HG02852 (cell line): ENCODE data around the gene IFNG-AS1.

ENCODE experiments used
- ATAC-seq: cut with Tn5 transposase; IDR thresholded peaks from one replicate; pipeline ENCODE4 v1.9.1; 2021; ENCODE audit warnings: mild to moderate bottlenecking, moderate library complexity; ENCODE audit not compliant: unreplicated experiment

IFNG-AS1 gene

GRCh38 chr12:68034567-68034966, 45.3 kb downstream of the IFNG-AS1 start:
- no peak for ATAC-seq

DNA sequence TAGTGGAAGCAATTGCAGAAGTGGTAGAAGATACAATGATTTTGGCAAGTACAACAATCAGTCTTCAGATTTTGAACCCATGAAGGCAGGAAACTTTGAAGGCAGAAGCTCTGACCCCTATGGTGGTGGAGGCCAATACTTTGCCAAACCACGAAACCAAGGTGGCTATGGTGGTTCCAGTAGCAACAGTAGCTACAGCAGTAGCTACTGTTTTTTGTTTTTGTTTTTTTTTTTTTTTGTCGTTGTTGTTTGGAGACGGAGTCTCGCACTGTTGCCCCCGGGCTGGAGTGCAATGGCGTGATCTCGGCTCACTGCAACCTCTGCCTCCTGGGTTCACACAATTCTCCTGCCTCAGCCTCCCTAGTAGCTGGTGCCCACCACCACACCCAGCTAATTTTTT, 47.4 kb downstream of the IFNG-AS1 start:
- ATAC-seq: no peak

- no peak for ATAC-seq
Measured at GRCh38 chr12:68037616-68038255, 48.5 kb downstream of the IFNG-AS1 start.

DNA sequence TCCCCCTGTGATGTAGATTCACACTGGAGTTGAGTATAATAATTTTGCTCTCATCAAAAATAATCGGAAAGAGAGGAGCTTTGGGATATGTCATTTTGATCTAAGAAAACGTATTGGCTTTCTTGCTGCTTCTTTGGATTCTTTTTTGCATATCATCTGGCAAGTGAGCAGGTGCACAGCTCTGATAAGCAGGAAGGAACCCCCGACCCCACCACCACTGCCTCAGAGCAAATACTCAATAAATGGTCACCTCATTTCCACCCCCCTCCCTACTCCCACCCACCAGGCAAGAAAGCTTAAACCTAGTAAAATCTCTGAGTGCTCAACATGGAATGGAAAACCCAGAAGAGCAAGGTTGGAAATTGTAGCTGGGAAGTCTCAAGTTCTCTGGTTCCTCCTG, 49.4 kb downstream of the IFNG-AS1 start:
- no peak for ATAC-seq

DNA sequence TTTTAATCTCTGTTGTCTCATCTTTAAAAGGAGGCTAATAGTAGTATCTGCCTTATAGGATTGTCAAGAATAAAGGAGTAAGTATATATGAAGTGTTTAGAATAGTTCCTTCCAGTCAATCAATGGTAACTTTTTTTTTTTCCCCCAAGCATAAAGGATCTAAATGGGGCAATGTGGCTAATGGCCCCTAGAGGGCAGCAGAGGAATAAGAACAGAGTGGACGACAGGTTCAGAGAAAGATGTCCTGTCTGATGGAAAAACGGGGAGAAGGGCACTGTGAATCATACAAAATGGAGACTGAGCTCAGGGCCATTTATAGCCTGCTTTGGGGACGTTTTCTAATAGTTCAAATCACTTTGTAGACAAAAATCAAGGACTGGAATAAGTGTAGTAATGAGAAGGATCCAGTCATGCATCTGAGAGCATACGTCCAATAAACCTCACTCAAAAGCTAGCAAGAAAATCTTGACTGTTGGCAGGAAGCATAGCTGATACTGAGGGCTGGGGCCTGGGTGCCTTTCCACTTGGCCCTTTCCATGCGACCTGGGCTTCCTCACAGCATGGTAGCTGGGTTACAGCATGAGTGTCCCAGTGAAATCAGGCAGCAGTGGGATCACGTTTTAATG, 51.3 kb downstream of the IFNG-AS1 start:
- ATAC-seq: peak; percentile 56

DNA sequence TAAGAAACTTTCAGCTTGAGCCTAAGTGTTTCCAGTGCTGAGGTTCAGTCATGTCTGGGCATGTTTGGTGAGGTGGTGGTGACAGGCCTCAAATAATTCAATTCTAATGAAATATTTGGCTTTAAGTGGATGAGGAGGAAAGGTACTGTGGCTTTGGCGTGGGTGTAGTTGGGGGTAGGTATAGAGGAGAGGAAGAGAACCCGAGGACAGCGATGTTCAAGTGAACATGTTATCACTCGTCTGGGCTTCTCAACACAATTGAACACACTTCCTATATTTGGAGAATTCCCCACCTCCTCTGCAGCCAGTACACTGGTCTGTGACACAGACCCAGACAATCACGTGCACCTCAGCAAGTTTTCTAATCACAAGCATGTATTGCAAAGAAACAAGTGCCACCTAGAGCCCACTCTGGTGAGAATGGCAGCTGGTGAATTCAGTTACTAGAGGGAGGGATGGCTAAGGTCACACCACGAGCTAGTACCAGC, 53.0 kb downstream of the IFNG-AS1 start:
- peak; percentile 86 for ATAC-seq

DNA sequence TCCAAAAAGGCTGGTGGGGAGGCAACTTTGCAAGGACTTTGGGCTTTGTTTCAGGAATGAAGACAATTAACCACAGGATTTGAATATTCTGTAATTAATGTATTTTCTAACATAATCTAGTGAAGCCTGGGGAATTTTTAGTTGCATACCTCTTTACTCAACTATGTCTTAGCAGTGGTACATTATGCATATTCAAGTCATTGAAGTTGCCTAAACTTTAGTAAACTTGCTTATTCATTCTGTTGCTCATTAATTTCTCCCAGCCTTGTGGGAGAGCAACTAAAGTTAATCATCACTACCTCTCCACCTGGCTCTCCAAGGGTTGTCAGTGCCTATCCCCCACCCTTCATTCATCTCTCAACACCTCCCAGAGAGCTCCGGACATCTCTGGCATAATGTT, 54.2 kb downstream of the IFNG-AS1 start:
- ATAC-seq: no peak

DNA sequence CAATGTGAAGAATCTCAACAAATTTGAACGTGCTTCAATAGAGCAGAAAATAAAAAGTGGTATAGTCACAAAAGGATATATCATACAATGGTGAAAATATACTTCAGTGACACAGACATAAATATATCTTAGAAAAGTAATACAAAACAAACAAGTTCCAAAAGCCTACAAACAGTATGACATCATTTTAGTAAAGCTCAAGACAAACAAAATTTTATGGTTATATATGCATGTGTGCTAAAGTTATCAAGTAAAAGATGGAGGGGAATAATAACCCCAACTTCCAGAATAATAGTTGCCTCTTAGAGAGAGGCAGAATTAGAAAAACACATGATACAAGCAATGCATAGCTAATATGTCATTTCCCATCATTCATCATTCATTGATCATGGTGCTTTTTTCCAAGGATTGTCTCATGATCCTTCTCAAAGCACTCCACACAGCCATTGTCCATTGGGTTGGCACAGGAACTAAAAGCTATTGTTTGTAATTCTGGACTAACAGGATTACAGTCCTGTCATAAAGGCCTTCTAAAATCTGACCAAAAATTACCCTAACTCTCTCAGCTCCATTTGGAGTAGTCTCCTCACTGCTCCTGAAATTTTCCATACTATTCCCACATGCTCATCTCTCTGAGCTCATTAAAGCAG, 59.5 kb downstream of the IFNG-AS1 start:
- ATAC-seq: no peak

GRCh38 chr12:68056300-68056699, 67.1 kb downstream of the IFNG-AS1 start:
- ATAC-seq: no peak

DNA sequence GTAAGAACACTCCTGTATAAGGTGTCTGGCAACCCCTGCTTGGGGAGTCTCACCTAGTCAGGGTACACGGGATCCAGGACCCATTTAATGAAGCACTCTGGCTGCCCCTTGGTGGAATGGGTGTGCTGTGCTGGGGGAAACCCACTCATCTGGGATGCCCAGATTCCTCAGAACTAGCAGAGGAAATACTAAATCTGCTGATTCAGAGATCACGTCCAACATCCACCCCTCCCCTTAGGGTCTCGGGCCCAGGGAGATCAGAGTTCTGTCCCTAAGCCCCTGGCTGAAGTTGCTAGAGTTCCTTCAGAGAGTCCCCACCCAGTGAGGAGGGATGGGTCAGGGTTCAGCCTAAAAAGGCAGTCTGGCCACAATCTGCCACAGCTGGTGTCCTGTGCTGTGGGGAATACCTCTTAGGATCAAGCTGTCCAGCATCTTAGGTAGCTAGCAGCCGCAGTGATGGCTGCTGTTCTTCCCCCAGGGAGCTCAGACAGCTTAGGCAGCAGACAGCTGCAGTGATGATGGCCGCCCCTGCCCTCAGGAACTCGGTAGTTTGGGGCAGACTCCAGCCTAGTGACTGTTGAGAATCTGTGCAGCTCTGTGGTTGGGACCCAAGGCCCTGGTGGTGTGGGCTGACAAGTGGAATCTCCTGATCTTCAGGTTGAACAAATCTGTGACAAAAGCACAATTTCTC, 74.8 kb downstream of the IFNG-AS1 start:
- no peak for ATAC-seq

- no peak for ATAC-seq
Measured at GRCh38 chr12:68065163-68065562, 75.9 kb downstream of the IFNG-AS1 start.

DNA sequence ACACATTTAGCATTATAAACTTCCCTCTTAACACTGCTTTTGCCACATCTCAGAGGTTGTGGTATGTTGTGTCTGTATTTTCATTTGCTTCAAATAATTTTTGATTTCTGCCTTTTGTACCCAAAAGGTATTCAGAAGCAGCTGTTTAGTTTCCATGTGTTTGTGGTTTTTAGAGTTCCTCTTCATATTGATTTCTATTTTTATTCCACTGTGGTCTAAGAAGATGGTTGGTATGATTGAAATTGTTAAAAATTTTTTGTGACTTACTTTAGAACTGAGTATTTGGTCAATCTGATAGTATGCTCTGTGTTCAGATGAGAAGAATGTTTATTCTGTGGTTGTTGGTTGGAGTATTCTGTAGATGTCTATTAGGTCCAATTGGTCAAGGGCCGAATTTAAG, 76.4 kb downstream of the IFNG-AS1 start:
- no peak for ATAC-seq

GRCh38 chr12:68067762-68068376, 78.6 kb downstream of the IFNG-AS1 start:
- ATAC-seq: no peak

DNA sequence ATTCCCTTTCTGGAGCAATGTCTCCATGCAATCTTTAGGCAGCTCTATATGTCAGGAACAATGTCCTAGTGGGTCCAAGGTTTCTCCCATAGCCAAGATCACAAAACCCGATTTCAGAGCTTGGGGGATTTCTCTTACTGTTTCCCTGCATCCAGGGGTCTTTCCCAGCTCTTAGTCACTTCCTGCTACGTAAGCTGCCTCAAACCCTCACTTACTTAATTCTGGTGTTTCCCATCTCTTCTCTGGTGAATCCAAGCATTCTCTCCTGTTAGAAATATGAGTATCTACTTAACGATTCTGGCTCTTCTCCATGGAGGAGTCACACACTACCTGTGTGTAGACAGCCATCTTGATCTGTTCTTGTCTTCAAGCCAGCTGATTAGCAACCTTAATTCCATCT, 80.0 kb downstream of the IFNG-AS1 start:
- no peak for ATAC-seq
